NOMO-1 treated with dmso at 0.1 percent for 144 hours (cell line): Measurements from ENCODE around the gene SLC34A2.
"Not testable (repeated sequence)": the region's sequence is repeated elsewhere in the genome, so short reads cannot be mapped to it uniquely, and the experiment has no call there.

ENCODE experiments used
- DNase-seq: peaks from one replicate; lab custom pipeline; 2025; ENCODE audit not compliant: unreplicated experiment; lab: John Stamatoyannopoulos, UW

SLC34A2 gene, protein sequence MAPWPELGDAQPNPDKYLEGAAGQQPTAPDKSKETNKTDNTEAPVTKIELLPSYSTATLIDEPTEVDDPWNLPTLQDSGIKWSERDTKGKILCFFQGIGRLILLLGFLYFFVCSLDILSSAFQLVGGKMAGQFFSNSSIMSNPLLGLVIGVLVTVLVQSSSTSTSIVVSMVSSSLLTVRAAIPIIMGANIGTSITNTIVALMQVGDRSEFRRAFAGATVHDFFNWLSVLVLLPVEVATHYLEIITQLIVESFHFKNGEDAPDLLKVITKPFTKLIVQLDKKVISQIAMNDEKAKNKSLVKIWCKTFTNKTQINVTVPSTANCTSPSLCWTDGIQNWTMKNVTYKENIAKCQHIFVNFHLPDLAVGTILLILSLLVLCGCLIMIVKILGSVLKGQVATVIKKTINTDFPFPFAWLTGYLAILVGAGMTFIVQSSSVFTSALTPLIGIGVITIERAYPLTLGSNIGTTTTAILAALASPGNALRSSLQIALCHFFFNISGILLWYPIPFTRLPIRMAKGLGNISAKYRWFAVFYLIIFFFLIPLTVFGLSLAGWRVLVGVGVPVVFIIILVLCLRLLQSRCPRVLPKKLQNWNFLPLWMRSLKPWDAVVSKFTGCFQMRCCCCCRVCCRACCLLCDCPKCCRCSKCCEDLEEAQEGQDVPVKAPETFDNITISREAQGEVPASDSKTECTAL

DNA sequence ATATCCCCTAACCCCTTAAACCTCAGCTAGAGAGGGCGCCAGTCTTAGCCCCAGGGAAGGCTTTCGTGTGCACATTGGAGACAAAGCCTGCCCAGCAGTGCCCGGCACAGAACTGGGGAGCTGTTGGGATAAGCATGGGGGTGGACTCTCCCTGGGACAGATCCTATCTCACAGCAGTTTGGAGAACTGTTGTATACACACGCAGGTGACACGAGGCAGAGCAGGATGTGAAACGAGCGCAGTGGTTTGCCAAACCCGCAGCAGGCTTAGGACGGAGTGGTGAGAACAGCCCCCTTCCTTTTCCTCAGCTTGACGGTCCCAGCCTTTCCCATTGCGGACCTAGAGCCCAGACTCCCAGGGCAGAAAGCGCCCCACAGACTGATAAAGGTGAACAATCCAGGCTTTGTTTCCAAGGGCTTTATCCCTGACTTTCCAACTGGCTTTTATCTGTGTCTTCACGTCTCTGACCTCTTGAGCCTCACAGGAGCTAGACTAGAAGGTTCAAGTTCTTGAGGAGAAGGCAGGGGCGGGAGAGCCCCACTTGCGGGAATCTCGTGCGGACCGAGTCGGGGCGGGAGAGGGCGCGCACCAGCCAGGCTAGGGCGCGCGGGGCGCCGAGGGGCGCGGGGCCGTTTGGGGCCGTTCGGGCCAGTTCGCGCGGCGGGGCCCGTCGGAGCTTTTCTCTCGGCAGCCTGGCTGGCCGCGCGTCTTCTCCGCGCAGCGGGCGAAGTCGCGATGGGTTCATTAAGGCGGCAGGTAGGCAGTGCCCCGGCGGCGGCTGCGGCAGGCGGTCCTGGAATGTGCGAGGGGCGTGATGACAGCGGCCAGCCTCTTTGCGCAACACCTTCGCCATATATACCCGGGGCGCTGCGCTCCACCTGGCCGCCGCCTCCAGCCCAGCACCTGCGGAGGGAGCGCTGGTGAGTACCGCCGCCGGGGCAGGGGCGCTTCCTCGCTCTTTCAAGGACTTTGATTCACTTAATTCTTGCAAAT, at the start of gene SLC34A2:
SLC34A2 (plus strand) TSS at position 881 of the 993 bp plus-strand sequence. CDS start 6,650 bp downstream, outside the sequence.
- DNase-seq = no peak

DNA sequence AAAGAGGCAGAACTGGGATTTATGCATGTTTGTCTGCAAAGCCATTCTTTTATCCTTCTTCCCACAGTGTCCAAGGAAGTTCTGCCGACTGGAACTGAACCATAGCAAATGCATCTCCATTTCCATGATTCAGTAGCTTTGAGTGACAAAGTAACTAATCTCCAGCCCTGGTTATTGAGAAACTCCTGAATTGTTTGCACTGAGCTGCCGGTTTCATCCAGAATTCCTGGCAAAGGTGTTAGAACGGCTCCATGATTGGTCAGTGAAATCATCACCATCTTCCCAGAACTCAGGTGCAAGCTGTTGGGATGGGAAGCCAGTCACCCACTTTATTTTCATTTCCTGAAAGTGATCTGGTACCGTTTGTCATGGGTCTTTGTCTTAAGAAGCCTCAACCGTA, 47.0 kb upstream of the SLC34A2 start:
- no peak for DNase-seq

DNA sequence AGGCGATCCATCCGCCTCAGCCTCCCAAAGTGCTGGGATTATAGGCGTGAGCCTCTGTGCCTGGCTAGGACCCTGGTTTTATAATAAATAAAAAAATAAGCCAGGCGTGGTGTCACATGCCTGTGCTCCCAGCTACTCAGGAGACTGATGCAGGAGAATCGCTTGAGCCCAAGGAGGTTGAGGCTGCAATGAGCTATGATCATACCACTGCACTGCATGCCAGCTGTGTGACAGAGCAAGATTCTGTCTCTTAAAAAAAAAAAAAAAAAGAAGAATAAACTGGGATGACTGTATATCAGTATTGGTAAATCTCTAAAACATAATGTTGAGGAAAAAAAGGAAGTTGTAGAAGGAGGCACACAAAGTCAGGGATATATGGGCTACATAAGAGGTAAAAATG, 45.7 kb upstream of the SLC34A2 start:
- no peak for DNase-seq

DNA sequence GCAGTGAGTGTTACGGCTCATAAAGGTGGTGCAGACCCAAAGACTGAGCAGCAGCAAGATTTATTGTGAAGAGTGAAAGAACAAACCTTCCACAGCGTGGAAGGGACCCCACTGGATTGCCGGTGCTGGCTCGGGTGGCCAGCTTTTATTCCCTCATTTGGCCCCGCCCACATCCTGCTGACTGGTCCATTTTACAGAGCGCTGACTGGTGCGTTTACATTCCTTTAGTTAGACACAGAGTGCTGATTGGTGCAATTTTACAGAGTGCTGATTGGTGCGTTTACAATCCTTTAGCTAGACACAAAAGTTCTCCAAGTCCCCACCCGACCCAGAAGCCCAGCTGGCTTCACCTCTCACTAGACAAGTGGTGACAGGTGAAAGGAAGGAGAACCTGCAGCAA, 42.0 kb upstream of the SLC34A2 start:
- DNase-seq = not testable (repeated sequence)

DNA sequence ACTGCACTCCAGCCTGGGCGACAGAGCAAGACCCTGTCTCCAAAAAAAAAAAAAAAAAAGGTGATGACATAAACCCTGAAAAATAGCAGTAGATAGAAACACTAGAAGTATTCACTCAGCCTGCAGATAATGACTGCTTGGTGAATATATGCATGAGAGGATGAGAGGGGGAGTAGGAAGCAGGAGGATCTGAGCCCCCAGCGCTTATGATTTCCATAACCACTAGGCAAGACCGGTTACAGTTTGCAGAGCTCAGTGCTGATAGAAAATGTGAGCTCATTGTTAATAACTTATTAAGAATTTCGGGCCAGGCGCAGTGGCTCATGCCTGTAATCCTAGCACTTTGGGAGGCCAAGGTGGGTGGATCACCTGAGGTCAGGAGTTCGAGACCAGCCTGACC, 40.8 kb upstream of the SLC34A2 start:
- DNase-seq = no peak

DNA sequence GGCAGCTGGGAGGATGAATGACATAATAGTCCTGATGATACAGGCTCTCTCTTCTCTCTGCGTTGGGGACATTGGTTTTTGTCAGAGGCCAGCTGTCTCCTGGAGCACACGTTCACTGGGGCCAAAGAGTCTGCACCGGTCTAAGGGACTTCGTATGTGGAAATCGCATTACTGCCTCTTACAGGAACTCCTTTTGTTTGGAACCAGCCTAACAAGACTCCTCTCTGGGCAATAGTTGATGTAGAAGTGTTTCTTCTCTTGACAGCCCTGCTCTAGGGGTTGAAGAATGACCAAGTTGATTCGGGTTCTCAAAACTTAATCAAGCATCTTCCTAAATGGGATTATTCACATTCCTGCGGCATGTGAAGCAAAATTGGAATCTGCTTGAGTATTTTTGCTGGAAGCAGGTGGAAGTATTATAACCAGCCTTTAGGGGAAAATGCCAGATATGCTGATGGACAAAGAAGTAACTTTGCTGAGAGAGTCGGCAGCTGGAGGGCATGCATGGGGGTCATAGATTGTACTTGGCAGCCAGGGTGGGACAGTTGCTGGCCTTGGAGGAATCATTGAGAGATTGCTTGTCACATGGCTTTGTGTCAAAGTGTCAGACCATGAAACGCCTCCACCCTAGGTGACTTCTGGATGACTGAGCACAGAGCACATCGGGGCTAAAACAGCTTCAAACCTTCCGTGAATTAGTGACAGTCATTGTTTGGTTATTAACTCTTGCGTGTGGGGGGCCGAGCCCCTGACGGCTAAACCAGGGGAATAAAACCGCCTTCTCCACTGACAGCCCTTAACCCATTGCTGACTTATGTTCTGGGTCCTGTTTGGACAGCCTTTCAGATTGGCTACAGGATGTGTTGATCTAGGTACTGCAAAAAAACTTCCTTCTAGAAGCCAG, 34.4 kb upstream of the SLC34A2 start:
- no peak for DNase-seq

DNA sequence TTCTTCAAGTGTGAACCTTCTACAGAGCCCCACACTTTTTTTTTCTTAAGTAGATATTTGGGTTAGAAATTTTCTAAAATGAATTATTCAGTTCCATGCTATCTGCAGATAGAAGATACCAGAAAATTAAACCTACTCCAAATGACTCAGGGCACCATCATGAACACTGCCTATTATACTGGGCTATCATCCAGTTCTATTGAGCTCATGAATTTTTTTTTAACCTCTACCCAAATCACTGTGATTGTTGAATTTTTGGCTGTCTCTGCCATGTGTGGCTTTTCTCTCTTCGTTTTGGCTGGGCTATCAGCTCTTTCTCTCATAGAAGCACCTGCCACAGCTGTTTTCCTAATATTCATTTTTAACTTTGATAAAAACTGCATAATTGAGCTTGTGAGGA, 31.0 kb upstream of the SLC34A2 start:
- no peak for DNase-seq

DNA sequence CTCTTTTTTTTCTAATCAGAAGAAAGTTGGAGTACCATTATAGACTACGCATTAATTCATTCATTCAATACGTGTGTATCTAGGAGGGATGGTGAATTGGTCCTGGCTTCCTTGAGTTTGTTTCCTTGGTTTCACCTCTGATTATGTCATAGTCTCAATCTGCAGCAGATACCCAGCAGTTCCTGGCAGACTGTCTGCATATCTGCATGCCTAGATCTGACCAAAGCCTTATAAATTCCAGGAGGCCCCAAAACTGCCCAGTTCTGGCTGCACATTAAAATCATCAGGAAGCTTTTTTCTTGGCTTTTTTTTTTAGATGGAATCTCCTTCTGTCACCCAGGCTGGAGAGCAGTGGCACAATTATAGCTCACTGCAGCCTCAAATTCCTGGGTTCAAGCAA, 27.2 kb upstream of the SLC34A2 start:
- DNase-seq = no peak

DNA sequence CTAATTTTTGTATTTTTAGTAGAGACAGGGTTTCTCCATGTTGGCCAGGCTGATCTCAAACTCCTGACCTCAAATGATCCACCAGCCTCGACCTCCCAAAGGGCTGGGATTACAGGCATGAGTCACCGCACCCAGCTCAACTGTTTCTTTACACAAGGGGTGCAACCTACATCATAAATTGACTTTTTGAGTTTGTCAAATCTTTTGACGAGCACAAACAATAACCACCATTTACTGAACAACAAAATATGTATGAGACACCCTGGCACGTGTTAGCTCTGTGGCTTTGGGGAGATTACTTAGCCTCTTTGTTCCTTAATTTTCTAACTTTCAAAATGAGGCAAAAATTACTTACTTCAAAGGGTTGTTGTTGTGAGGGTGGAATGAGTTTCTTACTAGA, 23.5 kb upstream of the SLC34A2 start:
- no peak for DNase-seq

DNA sequence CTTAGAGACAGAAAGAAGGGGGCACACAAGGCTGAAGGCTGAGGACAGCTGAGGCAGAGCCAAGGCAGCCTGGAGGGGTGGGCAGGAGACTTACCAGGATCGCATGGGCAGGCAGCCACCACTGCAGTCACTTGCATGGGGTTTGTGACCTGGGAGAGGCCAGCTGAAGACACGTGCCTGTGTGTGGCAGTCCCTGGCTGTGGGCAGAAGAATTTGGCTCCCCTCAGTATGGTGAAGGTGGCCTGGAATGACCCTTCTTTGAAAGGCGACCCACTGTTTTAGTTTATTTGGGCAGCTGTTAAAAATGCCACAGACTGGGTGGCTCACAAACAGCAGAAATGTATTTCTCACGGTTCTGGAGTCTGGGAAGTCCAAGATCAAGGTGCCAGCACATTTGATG, 22.1 kb upstream of the SLC34A2 start:
- no peak for DNase-seq

DNA sequence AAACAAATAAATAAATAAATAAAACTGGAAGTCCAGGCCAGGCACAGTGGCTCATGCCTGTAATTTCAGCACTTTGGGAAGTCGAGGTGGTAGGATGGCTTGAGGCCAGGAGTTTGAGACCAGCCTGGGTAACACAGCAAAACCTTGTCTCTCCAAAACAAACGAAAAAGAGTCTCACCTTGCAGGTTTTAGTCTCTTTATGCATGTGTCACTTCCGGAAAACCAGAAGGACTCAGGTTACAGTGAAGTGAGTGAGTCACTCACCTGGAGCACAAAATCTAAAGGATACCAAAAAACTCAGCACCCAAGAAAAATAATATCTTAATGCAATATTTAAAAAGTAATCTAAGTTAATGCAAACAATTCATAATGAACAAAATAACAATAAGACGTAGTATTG, 20.1 kb upstream of the SLC34A2 start:
- DNase-seq = no peak

DNA sequence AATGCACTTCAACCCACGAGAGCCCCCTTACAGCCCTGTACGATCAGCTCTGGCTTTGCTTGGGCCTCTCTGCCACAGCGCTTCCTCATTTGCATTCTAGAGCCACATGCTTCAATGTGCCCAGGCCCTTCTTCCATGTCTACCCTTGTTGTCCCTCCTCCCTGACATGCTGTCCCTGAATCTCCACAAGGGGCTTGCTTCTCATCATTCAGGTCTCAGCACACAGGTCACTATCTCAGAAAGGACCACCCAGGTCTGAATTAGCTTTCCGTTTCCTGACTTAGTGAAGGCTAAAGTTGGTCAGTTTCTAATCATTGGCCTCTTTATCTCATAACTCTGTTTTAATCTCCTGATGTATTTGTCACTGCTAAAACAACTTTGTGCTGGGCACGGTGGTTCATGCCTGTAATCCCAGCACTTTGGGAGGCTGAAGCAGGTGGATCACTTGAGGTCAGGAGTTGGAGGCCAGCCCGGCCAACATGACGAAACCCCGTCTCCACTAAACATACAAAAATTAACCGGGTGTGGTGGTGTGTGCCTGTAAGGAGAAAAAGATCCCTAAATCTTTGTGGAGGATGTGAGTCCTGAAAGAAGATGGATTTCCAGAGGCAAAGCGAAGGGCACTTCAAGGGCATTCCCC, 17.9 kb upstream of the SLC34A2 start:
- no peak for DNase-seq

DNA sequence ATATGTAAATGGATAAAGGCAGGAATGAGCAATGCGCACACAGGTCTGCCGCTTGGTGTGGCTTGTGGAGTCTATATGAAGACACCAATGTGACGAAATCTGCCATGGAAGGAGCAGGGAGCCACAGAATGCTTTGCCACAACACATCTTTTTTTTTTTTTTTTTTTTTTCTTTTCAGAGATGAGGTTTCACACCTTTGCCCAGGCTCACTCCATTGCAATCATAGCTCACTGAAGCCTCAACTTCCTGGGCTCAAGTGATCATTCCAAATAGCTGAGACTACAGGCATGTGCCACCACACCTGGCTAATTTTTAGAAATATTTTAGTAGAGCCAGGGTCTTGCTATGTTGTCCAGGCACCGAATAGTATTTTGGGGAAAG, 17.4 kb upstream of the SLC34A2 start:
- no peak for DNase-seq

DNA sequence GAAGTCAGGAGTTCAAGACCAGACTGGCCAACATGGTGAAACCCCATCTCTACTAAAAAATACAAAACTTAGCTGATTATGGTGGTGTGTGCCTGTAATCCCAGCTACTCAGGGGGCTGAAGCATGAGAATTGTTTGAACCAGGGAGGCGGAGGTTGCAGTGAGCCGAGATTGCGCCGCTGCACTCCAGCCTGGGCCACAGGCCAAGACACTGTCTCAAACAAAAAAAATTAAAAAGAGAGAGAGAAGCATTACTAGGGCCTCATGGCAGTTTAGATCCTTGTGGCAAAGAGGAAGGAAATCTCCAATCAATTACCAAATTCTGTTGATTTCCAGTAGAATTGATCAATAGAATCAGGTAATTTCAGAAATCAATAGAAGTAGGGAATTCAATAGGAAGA, 16.8 kb upstream of the SLC34A2 start:
- DNase-seq = no peak

DNA sequence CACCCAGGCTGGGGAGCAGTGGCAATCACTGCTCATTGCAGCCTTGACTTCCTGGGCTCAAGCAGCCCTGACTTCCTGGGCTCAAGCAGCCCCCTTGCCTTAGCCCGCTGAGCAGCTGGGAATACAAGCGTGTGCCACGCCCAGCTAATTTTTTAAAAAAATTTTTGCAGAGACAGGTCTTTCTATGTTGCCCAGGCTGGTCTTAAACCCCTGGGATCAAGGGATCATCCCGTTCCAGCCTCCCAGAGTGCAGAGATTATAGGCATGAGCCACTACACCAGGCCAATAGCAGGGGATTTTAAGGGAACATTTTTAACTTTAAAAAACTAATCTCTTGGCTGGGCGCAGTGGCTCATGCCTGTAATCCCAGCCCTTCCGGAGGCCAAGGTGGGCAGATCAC, 5.3 kb upstream of the SLC34A2 start:
- no peak for DNase-seq

DNA sequence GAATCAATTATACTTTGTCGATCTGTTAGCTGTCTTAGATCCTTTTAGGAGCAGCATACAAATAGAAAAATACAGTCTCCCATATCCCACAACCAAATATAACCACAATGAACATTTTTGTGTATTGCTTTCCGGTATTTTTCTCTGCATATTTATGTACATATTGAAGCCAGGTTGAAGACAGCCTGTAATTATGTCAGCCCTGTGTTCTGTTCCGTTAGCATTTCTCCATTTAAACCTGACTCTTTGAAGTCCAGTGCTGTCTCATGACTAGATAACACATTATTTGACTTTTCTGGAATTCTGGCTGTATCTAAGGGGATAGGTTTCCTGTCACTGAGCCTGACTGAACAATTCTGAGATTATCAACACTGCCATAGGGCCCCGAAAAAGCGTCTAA, 4.0 kb upstream of the SLC34A2 start:
- no peak for DNase-seq

DNA sequence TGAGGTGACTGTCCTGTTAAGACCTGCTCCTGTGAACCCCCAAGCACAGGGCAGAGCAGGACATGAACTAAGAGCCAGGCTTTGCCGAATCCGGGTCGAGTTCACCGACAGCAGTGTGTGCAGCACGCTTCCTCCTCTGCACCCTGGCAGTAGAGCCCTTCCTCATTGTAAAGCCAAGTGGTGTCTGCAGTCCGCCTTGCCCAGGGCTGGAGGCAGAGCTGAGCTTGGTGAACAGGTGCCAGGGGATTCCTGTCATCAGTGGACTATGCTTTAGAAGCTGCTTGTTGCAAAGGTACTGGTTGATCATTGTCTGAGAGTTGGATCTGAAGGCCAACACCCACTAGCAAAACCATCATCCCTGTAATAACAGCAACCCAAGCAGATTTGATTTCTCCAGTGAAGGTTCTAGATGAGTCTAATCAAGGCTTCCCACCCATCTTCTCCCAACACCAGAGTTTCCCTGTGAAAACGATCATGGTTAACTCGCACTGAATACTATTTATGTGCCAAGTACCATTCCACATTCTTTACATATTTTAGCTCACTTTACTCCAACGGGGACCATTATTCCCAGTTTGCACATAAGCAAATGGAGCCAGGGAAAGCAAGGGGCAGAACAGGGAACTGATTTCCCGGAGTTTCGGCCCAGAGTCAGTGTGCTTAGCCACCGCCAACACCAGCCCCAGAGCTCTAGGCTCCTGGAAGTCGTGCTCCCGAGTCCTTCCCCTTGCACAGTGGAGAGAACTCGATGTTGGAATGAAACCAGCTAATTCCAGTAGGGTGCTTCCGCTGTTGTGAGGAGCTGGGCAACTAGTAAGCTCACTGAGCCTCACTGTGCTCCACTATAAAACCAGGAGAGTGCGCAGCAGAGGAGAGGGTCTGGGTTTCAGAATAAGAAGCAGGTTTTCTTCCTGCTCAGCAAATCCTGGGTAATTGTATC, 1.4 kb upstream of the SLC34A2 start:
- DNase-seq = no peak

DNA sequence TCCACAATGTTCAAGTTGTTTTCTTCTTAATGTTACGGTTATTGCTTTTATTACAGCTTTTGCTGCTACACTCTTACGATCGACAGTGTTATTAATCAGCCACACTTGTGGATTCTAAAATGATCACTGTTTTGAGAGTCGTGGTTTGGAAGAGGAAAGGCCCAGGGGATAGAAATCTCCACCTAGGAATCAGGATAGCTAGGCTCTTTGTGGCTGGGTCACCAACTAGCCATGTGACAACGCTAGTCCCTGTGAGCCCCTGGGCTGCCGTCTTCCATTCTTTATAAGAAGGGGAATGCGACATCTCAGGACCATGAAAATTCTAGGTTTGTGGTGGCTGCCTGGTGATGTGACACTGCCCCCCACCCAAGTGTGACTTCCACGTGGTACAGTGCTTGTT, 380 bp downstream of the SLC34A2 start:
- no peak for DNase-seq

DNA sequence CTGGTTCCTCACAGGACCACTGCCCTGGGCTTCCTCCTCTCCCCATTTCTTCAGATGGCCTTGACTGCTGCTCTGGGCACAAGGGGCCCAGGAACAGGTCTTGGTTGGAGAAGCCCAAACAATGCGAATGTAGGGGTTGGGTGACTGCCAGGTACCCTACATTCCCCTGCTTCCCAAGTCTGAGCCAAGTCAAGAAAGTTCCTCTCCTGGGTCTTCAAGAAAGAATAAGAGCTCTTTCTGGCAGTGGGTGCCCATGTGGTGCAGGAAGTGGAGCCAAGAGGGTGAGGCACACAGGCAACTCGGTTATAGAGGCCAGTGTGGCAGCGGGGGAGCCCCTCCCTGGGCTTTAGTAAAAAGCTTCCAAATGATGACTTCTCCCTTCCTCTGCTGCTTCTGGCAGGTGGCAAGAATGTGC, 2.7 kb downstream of the SLC34A2 start:
- no peak for DNase-seq
